HepG2 (cell line): ENCODE data around the gene NPB. TPM values are rescaled to one million over a fixed set of nuclear protein-coding genes. Genes with fewer than 3 reads are reported as not detected.

ENCODE experiments used
- AKAP8 ChIP-seq: sonication (generic); formaldehyde crosslinking; IDR thresholded peaks from 2 replicates; pipeline ENCODE4 v1.5.1; 2020; ENCODE audit warnings: mild to moderate bottlenecking, missing genetic modification reagents
- KAT7 ChIP-seq: IDR thresholded peaks from 2 replicates; pipeline ENCODE4 v1.6.1; 2018; ENCODE audit warnings: borderline replicate concordance, missing compliant biosample characterization
- KDM4B ChIP-seq: sonication (generic); formaldehyde crosslinking; IDR thresholded peaks from 2 replicates; pipeline ENCODE4 v1.4.0; 2020; ENCODE audit warnings: missing genetic modification reagents
- KLF15 ChIP-seq: sonication (generic); formaldehyde crosslinking; IDR thresholded peaks from 2 replicates; pipeline ENCODE4 v1.8.1; 2023; ENCODE audit warnings: borderline replicate concordance, mild to moderate bottlenecking, inconsistent platforms, missing genetic modification reagents, mixed read lengths
- PHF21A ChIP-seq: sonication (generic); formaldehyde crosslinking; IDR thresholded peaks from 2 replicates; pipeline ENCODE4 v1.5.0; 2020; ENCODE audit warnings: mild to moderate bottlenecking, missing genetic modification reagents
- RAD21 ChIP-seq: fragments of 450-650 bp; formaldehyde crosslinking; IDR thresholded peaks from 2 replicates; pipeline ENCODE4 v1.5.0; 2020; ENCODE audit warnings: mild to moderate bottlenecking
- RARA ChIP-seq: IDR thresholded peaks from 2 replicates; pipeline ENCODE4 v1.6.1; 2016; ENCODE audit warnings: missing genetic modification reagents, missing compliant biosample characterization
- RELA ChIP-seq: sonication (generic); formaldehyde crosslinking; IDR thresholded peaks from 2 replicates; pipeline ENCODE4 v1.4.0; 2020; ENCODE audit warnings: missing genetic modification reagents
- SMAD1 ChIP-seq: sonication (generic); formaldehyde crosslinking; IDR thresholded peaks from 2 replicates; pipeline ENCODE4 v1.4.0; 2020; ENCODE audit warnings: missing genetic modification reagents, low read depth, mild to moderate bottlenecking, borderline replicate concordance
- TMF1 ChIP-seq: sonication (generic); formaldehyde crosslinking; IDR thresholded peaks from 2 replicates; pipeline ENCODE4 v1.8.1; 2022; ENCODE audit warnings: low read depth, missing genetic modification reagents
- ZBTB3 ChIP-seq: sonication (generic); formaldehyde crosslinking; IDR thresholded peaks from 2 replicates; pipeline ENCODE4 v1.4.0; 2020; ENCODE audit warnings: low read depth, mild to moderate bottlenecking, moderate library complexity, missing genetic modification reagents, borderline replicate concordance
- ZFP41 ChIP-seq: sonication (generic); formaldehyde crosslinking; IDR thresholded peaks from 2 replicates; pipeline ENCODE4 v1.4.0; 2020; ENCODE audit warnings: mild to moderate bottlenecking, missing genetic modification reagents, borderline replicate concordance
- ZMYM4 ChIP-seq: sonication (generic); formaldehyde crosslinking; IDR thresholded peaks from 2 replicates; pipeline ENCODE4 v1.8.1; 2023; ENCODE audit warnings: mild to moderate bottlenecking, missing genetic modification reagents
- ZNF329 ChIP-seq: sonication (generic); formaldehyde crosslinking; IDR thresholded peaks from 2 replicates; pipeline ENCODE4 v1.9.0; 2021; ENCODE audit warnings: low read depth, mild to moderate bottlenecking, missing genetic modification reagents
- ZNF749 ChIP-seq: sonication (generic); formaldehyde crosslinking; IDR thresholded peaks from 2 replicates; pipeline ENCODE4 v1.8.0; 2022; ENCODE audit warnings: mild to moderate bottlenecking, missing genetic modification reagents, moderate library complexity, borderline replicate concordance
- ZNF816 ChIP-seq: sonication (generic); formaldehyde crosslinking; IDR thresholded peaks from 2 replicates; pipeline ENCODE4 v1.8.0; 2022; ENCODE audit warnings: missing genetic modification reagents, mild to moderate bottlenecking, borderline replicate concordance
- polyA plus RNA-seq, 8 experiments: library from polyadenylated mRNA; depleted of rRNA in 3 of 8; stranded (reverse) in 7 of 8; unstranded in 1 of 8; fragments of >200 nt; fragmentation: Illumina TruSeq in 4 of 8; extraction: Trizol in 4 of 8; gene quantifications; 2 replicates each; pipeline versions ENCODE4 v1.2.1 to v1.2.3, GENCODE V29; 2011 to 2016; ENCODE audit warnings: low read depth in 4 of 8, missing spikeins in 1 of 8, mixed read lengths in 1 of 8; ENCODE audit not compliant: insufficient read depth in 1 of 8
- total RNA-seq, 5 experiments: library from RNA; depleted of rRNA; stranded (reverse); fragments of >200 nt; fragmentation: Illumina TruSeq; extraction: Trizol; gene quantifications; 2 replicates each; pipeline ENCODE4 v1.2.3, GENCODE V29; 2016; ENCODE audit warnings: low read depth in 1 of 5
- TF ChIP-seq, protein P1 (sequence below), 2 experiments: sonication (generic) in 1 of 2; formaldehyde crosslinking in 1 of 2; IDR thresholded peaks; 2 replicates each; pipeline versions ENCODE4 v1.4.0 to v1.6.1; 2018 to 2020; ENCODE audit warnings: missing genetic modification reagents in 2 of 2, borderline replicate concordance in 1 of 2, low read depth in 1 of 2, mild to moderate bottlenecking in 1 of 2, missing biosample characterization in 1 of 2
- TF ChIP-seq, protein P2 (sequence below): sonication (generic); formaldehyde crosslinking; conservative IDR thresholded peaks from 2 replicates; pipeline ENCODE4 v1.4.0; 2020; ENCODE audit warnings: missing genetic modification reagents
- TF ChIP-seq, protein P3 (sequence below): sonication (generic); formaldehyde crosslinking; IDR thresholded peaks from 2 replicates; pipeline ENCODE4 v1.9.0; 2021; ENCODE audit warnings: missing genetic modification reagents, mild to moderate bottlenecking, borderline replicate concordance
- TF ChIP-seq, protein P4 (sequence below): sonication (generic); formaldehyde crosslinking; IDR thresholded peaks from 2 replicates; pipeline ENCODE4 v1.5.0; 2020; ENCODE audit warnings: mild to moderate bottlenecking, missing genetic modification reagents, borderline replicate concordance

The NPB gene
- total and polyA plus RNA-seq, 2 of the 13 experiments (the other 11 are each of a cell fraction or from before 2014, with no cell fraction given), result 0.11 to 0.93 TPM

DNA sequence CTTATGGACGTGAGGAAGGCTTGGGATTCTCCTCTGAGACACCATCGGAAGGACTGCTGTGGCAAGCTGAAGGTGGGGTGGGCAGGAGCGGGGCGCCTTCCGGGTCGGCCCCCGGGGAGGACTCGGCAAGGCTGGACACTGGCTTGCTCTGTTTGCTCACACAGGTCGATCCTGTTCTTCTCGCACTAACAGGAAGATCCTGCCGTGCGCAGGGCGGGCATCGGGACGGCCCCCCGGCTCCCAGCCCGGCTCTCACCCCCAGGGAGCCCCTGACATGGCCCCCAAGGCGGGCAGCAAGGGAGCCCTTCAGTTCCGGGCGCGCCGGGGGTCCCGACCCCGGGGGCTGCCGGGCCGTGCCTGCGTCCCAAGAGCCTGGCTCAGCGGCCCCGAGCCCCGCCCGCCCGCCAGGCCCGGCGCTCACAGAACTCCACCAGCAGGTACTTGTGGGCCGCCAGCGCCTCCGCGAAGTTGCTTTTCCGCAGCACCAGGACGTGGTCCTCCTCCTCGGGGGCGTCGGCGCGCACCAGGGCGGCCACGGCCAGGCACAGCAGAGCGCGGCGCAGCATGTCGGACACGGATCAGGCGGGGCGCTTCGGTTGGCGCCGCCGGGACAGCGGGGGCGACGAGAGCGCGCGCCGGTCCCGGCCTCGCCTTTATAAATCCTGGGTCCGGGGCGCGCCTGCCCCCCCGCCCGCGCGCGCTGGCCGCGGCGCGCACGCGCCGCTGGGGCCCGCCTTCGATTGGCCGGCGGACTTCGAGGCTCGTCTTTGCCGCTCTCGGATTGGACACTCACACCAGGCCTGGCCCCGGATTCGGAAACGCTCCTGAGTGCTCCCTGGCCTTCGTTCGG lies 41.9 kb upstream of the NPB start, which contains the start of gene P4HB (continued):
- TF ChIP-seq, protein P1, sequence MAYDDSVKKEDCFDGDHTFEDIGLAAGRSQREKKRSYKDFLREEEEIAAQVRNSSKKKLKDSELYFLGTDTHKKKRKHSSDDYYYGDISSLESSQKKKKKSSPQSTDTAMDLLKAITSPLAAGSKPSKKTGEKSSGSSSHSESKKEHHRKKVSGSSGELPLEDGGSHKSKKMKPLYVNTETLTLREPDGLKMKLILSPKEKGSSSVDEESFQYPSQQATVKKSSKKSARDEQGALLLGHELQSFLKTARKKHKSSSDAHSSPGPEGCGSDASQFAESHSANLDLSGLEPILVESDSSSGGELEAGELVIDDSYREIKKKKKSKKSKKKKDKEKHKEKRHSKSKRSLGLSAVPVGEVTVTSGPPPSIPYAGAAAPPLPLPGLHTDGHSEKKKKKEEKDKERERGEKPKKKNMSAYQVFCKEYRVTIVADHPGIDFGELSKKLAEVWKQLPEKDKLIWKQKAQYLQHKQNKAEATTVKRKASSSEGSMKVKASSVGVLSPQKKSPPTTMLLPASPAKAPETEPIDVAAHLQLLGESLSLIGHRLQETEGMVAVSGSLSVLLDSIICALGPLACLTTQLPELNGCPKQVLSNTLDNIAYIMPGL (CRISPR knock-in tag; IDR thresholded peaks at IDR 0.05; ENCODE audit: borderline replicate concordance in 1 of 2, low read depth in 1 of 2), result peak in 1 of 2 experiments; percentile 42; a peak in 2 of 4 replicates
- TF ChIP-seq RAD21 (CRISPR knock-in tag) (peak; percentile 85), RARA (CRISPR knock-in tag) (peak; percentile 6; the same call in 1 of the 2 replicates), KDM4B (no peak), KLF15 (CRISPR knock-in tag) (no peak), TMF1 (CRISPR knock-in tag) (peak; percentile 90), SMAD1 (CRISPR knock-in tag) (no peak; the same call in 1 of the 2 replicates), ZNF749 (CRISPR knock-in tag) (peak; percentile 96), AKAP8 (no peak), RELA (CRISPR knock-in tag) (0 out of 2 replicates have a peak, but pooled peaks have one; percentile 21), KAT7 (CRISPR knock-in tag) (peak; percentile 44; the same call in 1 of the 2 replicates), ZMYM4 (CRISPR knock-in tag) (peak; percentile 12; the same call in 1 of the 2 replicates), PHF21A (CRISPR knock-in tag) (no peak; the same call in 1 of the 2 replicates), ZFP41 (no peak), ZNF816 (CRISPR knock-in tag) (peak; percentile 95; the same call in 1 of the 2 replicates), ZBTB3 (CRISPR knock-in tag) (no peak), ZNF329 (CRISPR knock-in tag) (peak; percentile 37; the same call in 1 of the 2 replicates)
- TF ChIP-seq, protein P2, sequence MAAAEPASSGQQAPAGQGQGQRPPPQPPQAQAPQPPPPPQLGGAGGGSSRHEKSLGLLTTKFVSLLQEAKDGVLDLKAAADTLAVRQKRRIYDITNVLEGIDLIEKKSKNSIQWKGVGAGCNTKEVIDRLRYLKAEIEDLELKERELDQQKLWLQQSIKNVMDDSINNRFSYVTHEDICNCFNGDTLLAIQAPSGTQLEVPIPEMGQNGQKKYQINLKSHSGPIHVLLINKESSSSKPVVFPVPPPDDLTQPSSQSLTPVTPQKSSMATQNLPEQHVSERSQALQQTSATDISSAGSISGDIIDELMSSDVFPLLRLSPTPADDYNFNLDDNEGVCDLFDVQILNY (CRISPR knock-in tag), result peak; percentile 43; the same call in 1 of the 2 replicates
- TF ChIP-seq, protein P3, sequence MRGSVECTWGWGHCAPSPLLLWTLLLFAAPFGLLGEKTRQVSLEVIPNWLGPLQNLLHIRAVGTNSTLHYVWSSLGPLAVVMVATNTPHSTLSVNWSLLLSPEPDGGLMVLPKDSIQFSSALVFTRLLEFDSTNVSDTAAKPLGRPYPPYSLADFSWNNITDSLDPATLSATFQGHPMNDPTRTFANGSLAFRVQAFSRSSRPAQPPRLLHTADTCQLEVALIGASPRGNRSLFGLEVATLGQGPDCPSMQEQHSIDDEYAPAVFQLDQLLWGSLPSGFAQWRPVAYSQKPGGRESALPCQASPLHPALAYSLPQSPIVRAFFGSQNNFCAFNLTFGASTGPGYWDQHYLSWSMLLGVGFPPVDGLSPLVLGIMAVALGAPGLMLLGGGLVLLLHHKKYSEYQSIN (CRISPR knock-in tag), result no peak
- TF ChIP-seq, protein P4, sequence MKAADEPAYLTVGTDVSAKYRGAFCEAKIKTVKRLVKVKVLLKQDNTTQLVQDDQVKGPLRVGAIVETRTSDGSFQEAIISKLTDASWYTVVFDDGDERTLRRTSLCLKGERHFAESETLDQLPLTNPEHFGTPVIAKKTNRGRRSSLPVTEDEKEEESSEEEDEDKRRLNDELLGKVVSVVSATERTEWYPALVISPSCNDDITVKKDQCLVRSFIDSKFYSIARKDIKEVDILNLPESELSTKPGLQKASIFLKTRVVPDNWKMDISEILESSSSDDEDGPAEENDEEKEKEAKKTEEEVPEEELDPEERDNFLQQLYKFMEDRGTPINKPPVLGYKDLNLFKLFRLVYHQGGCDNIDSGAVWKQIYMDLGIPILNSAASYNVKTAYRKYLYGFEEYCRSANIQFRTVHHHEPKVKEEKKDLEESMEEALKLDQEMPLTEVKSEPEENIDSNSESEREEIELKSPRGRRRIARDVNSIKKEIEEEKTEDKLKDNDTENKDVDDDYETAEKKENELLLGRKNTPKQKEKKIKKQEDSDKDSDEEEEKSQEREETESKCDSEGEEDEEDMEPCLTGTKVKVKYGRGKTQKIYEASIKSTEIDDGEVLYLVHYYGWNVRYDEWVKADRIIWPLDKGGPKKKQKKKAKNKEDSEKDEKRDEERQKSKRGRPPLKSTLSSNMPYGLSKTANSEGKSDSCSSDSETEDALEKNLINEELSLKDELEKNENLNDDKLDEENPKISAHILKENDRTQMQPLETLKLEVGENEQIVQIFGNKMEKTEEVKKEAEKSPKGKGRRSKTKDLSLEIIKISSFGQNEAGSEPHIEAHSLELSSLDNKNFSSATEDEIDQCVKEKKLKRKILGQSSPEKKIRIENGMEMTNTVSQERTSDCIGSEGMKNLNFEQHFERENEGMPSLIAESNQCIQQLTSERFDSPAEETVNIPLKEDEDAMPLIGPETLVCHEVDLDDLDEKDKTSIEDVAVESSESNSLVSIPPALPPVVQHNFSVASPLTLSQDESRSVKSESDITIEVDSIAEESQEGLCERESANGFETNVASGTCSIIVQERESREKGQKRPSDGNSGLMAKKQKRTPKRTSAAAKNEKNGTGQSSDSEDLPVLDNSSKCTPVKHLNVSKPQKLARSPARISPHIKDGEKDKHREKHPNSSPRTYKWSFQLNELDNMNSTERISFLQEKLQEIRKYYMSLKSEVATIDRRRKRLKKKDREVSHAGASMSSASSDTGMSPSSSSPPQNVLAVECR, result peak; percentile 29
